IPS-18a (cell line): ENCODE measurements around the gene CHML.
A peak's percentile ranks its signal among the peaks of the same experiment; 100 is the strongest.

Experiments
- H3K27ac ChIP-seq: one replicate; pipeline ENCODE4 v1.5.1; 2013; ENCODE audit warnings: low read length
- H3K27me3 ChIP-seq: one replicate; pipeline ENCODE4 v1.6.1; 2013; ENCODE audit warnings: mild to moderate bottlenecking, low read length; ENCODE audit not compliant: control insufficient read depth, insufficient read depth
- H3K36me3 ChIP-seq: one replicate; pipeline ENCODE4 v1.6.1; 2013; ENCODE audit warnings: low read depth, low read length; ENCODE audit not compliant: control insufficient read depth
- H3K4me1 ChIP-seq: one replicate; pipeline ENCODE4 v1.6.1; 2013; ENCODE audit warnings: low read depth, low read length; ENCODE audit not compliant: control insufficient read depth
- H3K4me3 ChIP-seq: one replicate; pipeline ENCODE4 v1.5.1; 2013; ENCODE audit warnings: low read length
- H3K9ac ChIP-seq: one replicate; pipeline ENCODE4 v1.6.1; 2013; ENCODE audit warnings: mild to moderate bottlenecking, low read length, moderate library complexity
- H3K9me3 ChIP-seq: one replicate; pipeline ENCODE4 v1.6.1; 2013; ENCODE audit warnings: low read depth, low read length; ENCODE audit not compliant: control insufficient read depth

CHML gene

GRCh38 chr1:241642593-241642944, 2.4 kb upstream of the CHML start:
- Histone ChIP-seq H3K4me1 (peaks cover 9% of the 10 kb centered on the region), H3K9ac (no peak overlapping the region), H3K4me3 (no peak overlapping the region), H3K36me3 (no peaks in the 10 kb centered on the region), H3K27ac (no peak overlapping the region), H3K27me3 (no peaks in the 10 kb centered on the region), H3K9me3 (no peaks in the 10 kb centered on the region)

- Histone ChIP-seq H3K27me3 (no peaks in the 10 kb centered on the region), H3K4me1 (peaks cover 14% of the 10 kb centered on the region), H3K36me3 (no peaks in the 10 kb centered on the region), H3K27ac (no peak overlapping the region), H3K9ac (no peak overlapping the region), H3K9me3 (no peaks in the 10 kb centered on the region), H3K4me3 (no peak overlapping the region)
These were observed 1.8 kb upstream of the CHML start for GRCh38 chr1:241641773-241642592.

- H3K4me3 ChIP-seq = peak overlapping the region; percentile 48
- no peaks in the 10 kb centered on the region for H3K27me3 ChIP-seq
- H3K9me3 ChIP-seq = no peaks in the 10 kb centered on the region
- H3K4me1 ChIP-seq = peaks cover 15% of the 10 kb centered on the region
- H3K27ac ChIP-seq = no peak overlapping the region
- H3K9ac ChIP-seq = no peak overlapping the region
- H3K36me3 ChIP-seq = peaks cover 3% of the 10 kb centered on the region
These were observed 876 bp upstream of the CHML start for GRCh38 chr1:241640867-241641622.

- H3K4me1 ChIP-seq = peaks cover 15% of the 10 kb centered on the region
- peak overlapping the region; percentile 94 for H3K4me3 ChIP-seq
- peak overlapping the region; percentile 54 for H3K27ac ChIP-seq
- no peaks in the 10 kb centered on the region for H3K27me3 ChIP-seq
- peaks cover 14% of the 10 kb centered on the region for H3K36me3 ChIP-seq
- H3K9me3 ChIP-seq = no peaks in the 10 kb centered on the region
- peak overlapping the region; percentile 88 for H3K9ac ChIP-seq
These were observed 483 bp downstream of the CHML start for GRCh38 chr1:241639623-241640148.

- H3K4me1 ChIP-seq = peaks cover 15% of the 10 kb centered on the region
- H3K36me3 ChIP-seq = peaks cover 17% of the 10 kb centered on the region
- no peak overlapping the region for H3K27ac ChIP-seq
- H3K9ac ChIP-seq = peak overlapping the region; percentile 88
- H3K9me3 ChIP-seq = no peaks in the 10 kb centered on the region
- no peaks in the 10 kb centered on the region for H3K27me3 ChIP-seq
- H3K4me3 ChIP-seq = peak overlapping the region; percentile 94
These were observed 1.1 kb downstream of the CHML start for GRCh38 chr1:241638909-241639622.

GRCh38 chr1:241638099-241638682, 2.0 kb downstream of the CHML start:
- H3K9me3 ChIP-seq = no peaks in the 10 kb centered on the region
- H3K36me3 ChIP-seq = peaks cover 17% of the 10 kb centered on the region
- H3K27me3 ChIP-seq = no peaks in the 10 kb centered on the region
- no peak overlapping the region for H3K27ac ChIP-seq
- H3K9ac ChIP-seq = peak overlapping the region; percentile 88
- peaks cover 15% of the 10 kb centered on the region for H3K4me1 ChIP-seq
- peak overlapping the region; percentile 94 for H3K4me3 ChIP-seq

- H3K27ac ChIP-seq = no peak overlapping the region
- peak overlapping the region; percentile 94 for H3K4me3 ChIP-seq
- peaks cover 15% of the 10 kb centered on the region for H3K4me1 ChIP-seq
- peaks cover 17% of the 10 kb centered on the region for H3K36me3 ChIP-seq
- H3K27me3 ChIP-seq = no peaks in the 10 kb centered on the region
- H3K9me3 ChIP-seq = no peaks in the 10 kb centered on the region
- H3K9ac ChIP-seq = no peak overlapping the region
These were observed 2.6 kb downstream of the CHML start for GRCh38 chr1:241637604-241638003.

- Histone ChIP-seq H3K36me3 (peaks cover 20% of the 10 kb centered on the region), H3K9me3 (no peaks in the 10 kb centered on the region), H3K4me3 (peak overlapping the region; percentile 94), H3K4me1 (peaks cover 19% of the 10 kb centered on the region), H3K27me3 (no peaks in the 10 kb centered on the region), H3K9ac (no peak overlapping the region), H3K27ac (no peak overlapping the region)
These were observed 3.1 kb downstream of the CHML start for GRCh38 chr1:241637046-241637590.

- Histone ChIP-seq H3K9ac (no peak overlapping the region), H3K27me3 (no peaks in the 10 kb centered on the region), H3K36me3 (peaks cover 22% of the 10 kb centered on the region), H3K4me1 (peaks cover 25% of the 10 kb centered on the region), H3K9me3 (no peaks in the 10 kb centered on the region), H3K27ac (no peak overlapping the region), H3K4me3 (no peak overlapping the region)
These were observed 3.9 kb downstream of the CHML start for GRCh38 chr1:241636291-241636690.

GRCh38 chr1:241635556-241636152, 4.5 kb downstream of the CHML start:
- H3K27ac ChIP-seq = no peak overlapping the region
- no peak overlapping the region for H3K9ac ChIP-seq
- H3K4me3 ChIP-seq = no peak overlapping the region
- H3K4me1 ChIP-seq = peaks cover 25% of the 10 kb centered on the region
- H3K36me3 ChIP-seq = peaks cover 22% of the 10 kb centered on the region
- no peaks in the 10 kb centered on the region for H3K9me3 ChIP-seq
- no peaks in the 10 kb centered on the region for H3K27me3 ChIP-seq
